H1 (cell line): ENCODE results near the gene ASB17. TPM values are rescaled to one million over a fixed set of nuclear protein-coding genes. Genes with fewer than 3 reads are reported as not detected.
"Not testable (repeated sequence)": the region's sequence is repeated elsewhere in the genome, so short reads cannot be mapped to it uniquely, and the experiment has no call there.

Experiments used
- CTCF ChIA-PET: fragments of 300-600 bp; sonication (Branson Sonifier 250); formaldehyde crosslinking; loops from one replicate; lab custom pipeline; 2021; ENCODE audit not compliant: partially characterized antibody; lab: Charles Lee
- POLR2A ChIA-PET: fragments of 300-600 bp; sonication (Branson Sonifier 250); formaldehyde crosslinking; loops from one replicate; lab custom pipeline; 2021; ENCODE audit warnings: inconsistent platforms; ENCODE audit not compliant: partially characterized antibody; lab: Charles Lee
- DNase-seq, 2 experiments: peaks; one replicate each; pipeline versions ENCODE4 v3.0.0 to v3.0.0-alpha.2; 2010 to 2022; ENCODE audit warnings: low spot score in 2 of 2, low read depth in 1 of 2, mixed read lengths in 1 of 2
- FAIRE-seq: peaks from 2 replicates; lab custom pipeline; 2011; peaks lifted over from hg19 to GRCh38; lab: Jason Lieb, UNC
- H2AFZ ChIP-seq: 2 replicates; pipeline ENCODE4 v1.8.1; 2012; ENCODE audit warnings: low read length, inconsistent platforms
- H2AK5ac ChIP-seq: 2 replicates; pipeline ENCODE4 v1.6.1; 2013; ENCODE audit warnings: low read depth, low read length
- H2BK120ac ChIP-seq: replicated peaks from 2 replicates; pipeline ENCODE3; 2013; ENCODE audit warnings: low read depth, low read length, inconsistent platforms
- H2BK12ac ChIP-seq: 2 replicates; pipeline ENCODE4 v1.6.1; 2013; ENCODE audit warnings: low read depth, low read length
- H2BK15ac ChIP-seq: 2 replicates; pipeline ENCODE4 v1.6.1; 2013; ENCODE audit warnings: low read length
- H2BK20ac ChIP-seq: 2 replicates; pipeline ENCODE4 v1.6.1; 2013; ENCODE audit warnings: low read length
- H2BK5ac ChIP-seq: 2 replicates; pipeline ENCODE4 v1.6.1; 2013; ENCODE audit warnings: low read depth, low read length
- H3K14ac ChIP-seq: 2 replicates; pipeline ENCODE4 v1.6.1; 2013; ENCODE audit warnings: inconsistent platforms; ENCODE audit not compliant: insufficient read length
- H3K18ac ChIP-seq: 2 replicates; pipeline ENCODE4 v1.6.1; 2013; ENCODE audit warnings: low read length; ENCODE audit errors: extremely low read depth
- H3K23ac ChIP-seq: 2 replicates; pipeline ENCODE4 v1.6.1; 2013; ENCODE audit warnings: inconsistent platforms; ENCODE audit not compliant: insufficient read length
- H3K23me2 ChIP-seq: 2 replicates; pipeline ENCODE4 v1.6.1; 2013; ENCODE audit warnings: low read depth, low read length
- H3K27ac ChIP-seq: 2 replicates; pipeline ENCODE4 v1.6.1; 2011; ENCODE audit warnings: low read depth, low read length, inconsistent platforms
- H3K27me3 ChIP-seq, 4 experiments: replicated peaks in 1 of 4; 1 replicate in 1 of 4; 2 replicates in 3 of 4; pipeline versions ENCODE4 v1.6.1 to v1.8.1; 2011 to 2013; ENCODE audit warnings: low read length in 3 of 4, mild to moderate bottlenecking in 3 of 4, inconsistent platforms in 2 of 4, mixed read lengths in 2 of 4, moderate library complexity in 1 of 4; ENCODE audit not compliant: control insufficient read depth in 3 of 4, insufficient read depth in 3 of 4; ENCODE audit errors: extremely low read depth in 1 of 4
- H3K36me3 ChIP-seq, 4 experiments: 2 replicates each; pipeline versions ENCODE4 v1.6.1 to v1.8.1; 2011 to 2013; ENCODE audit warnings: mild to moderate bottlenecking in 4 of 4, low read length in 3 of 4, moderate library complexity in 2 of 4, control low read depth in 1 of 4, inconsistent platforms in 1 of 4; ENCODE audit not compliant: insufficient read depth in 4 of 4, control insufficient read depth in 2 of 4
- H3K4ac ChIP-seq: replicated peaks from 2 replicates; pipeline ENCODE3; 2013; ENCODE audit warnings: low read length, low read depth, mixed read lengths, inconsistent platforms; ENCODE audit not compliant: insufficient read length
- H3K4me1 ChIP-seq, 4 experiments: replicated peaks in 1 of 4; 1 replicate in 1 of 4; 2 replicates in 3 of 4; pipeline versions ENCODE4 v1.6.1 to v1.8.1; 2011 to 2013; ENCODE audit warnings: low read length in 3 of 4, inconsistent platforms in 2 of 4, mixed read lengths in 1 of 4; ENCODE audit not compliant: insufficient read depth in 4 of 4, control insufficient read depth in 3 of 4
- H3K4me2 ChIP-seq, 2 experiments: 2 replicates each; pipeline versions ENCODE4 v1.6.1 to v1.8.1; 2011 to 2013; ENCODE audit warnings: low read depth in 2 of 2, low read length in 2 of 2, control low read depth in 1 of 2, inconsistent platforms in 1 of 2, mild to moderate bottlenecking in 1 of 2; ENCODE audit not compliant: insufficient read depth in 1 of 2
- H3K4me3 ChIP-seq, 4 experiments: fragments of 200-600, 300-600 bp in 1 of 4; sonication (generic), shearing (Covaris generic), sonication (Bioruptor Twin) in 1 of 4; 2 replicates each; pipeline versions ENCODE4 v1.5.1 to v1.8.1; 2011 to 2016; ENCODE audit warnings: low read length in 4 of 4, low read depth in 3 of 4, control low read depth in 2 of 4, inconsistent platforms in 2 of 4, mild to moderate bottlenecking in 2 of 4, mixed read lengths in 1 of 4, moderate library complexity in 1 of 4; ENCODE audit not compliant: insufficient read depth in 2 of 4; ENCODE audit errors: extremely low read depth in 1 of 4
- H3K56ac ChIP-seq: replicated peaks from 2 replicates; pipeline ENCODE3; 2013; ENCODE audit warnings: low read depth, mild to moderate bottlenecking, mixed read lengths, low read length, inconsistent platforms; ENCODE audit not compliant: insufficient read length
- H3K79me1 ChIP-seq: 2 replicates; pipeline ENCODE4 v1.6.1; 2013; ENCODE audit warnings: low read depth, low read length, control low read depth
- H3K79me2 ChIP-seq, 2 experiments: 2 replicates each; pipeline versions ENCODE4 v1.6.1 to v1.8.1; 2012 to 2013; ENCODE audit warnings: low read length in 2 of 2, mild to moderate bottlenecking in 2 of 2, inconsistent platforms in 1 of 2; ENCODE audit not compliant: insufficient read depth in 2 of 2, control insufficient read depth in 1 of 2
- H3K9ac ChIP-seq, 4 experiments: replicated peaks in 1 of 4; 1 replicate in 1 of 4; 2 replicates in 3 of 4; pipeline versions ENCODE4 v1.6.1 to v1.8.1; 2011 to 2013; ENCODE audit warnings: low read depth in 3 of 4, low read length in 3 of 4, control low read depth in 2 of 4, mild to moderate bottlenecking in 2 of 4, moderate library complexity in 2 of 4, inconsistent platforms in 1 of 4; ENCODE audit errors: extremely low read depth in 1 of 4
- H3K9me3 ChIP-seq, 2 experiments: 2 replicates each; pipeline versions ENCODE4 v1.6.1 to v1.8.1; 2012 to 2013; ENCODE audit warnings: mild to moderate bottlenecking in 2 of 2, moderate library complexity in 2 of 2, control low read depth in 1 of 2, inconsistent platforms in 1 of 2, low read depth in 1 of 2, low read length in 1 of 2, mixed read lengths in 1 of 2; ENCODE audit not compliant: insufficient read depth in 2 of 2
- H4K20me1 ChIP-seq, 2 experiments: replicated peaks in 1 of 2; 2 replicates each; pipeline versions ENCODE3 to v1.8.1; 2011 to 2013; ENCODE audit warnings: inconsistent platforms in 2 of 2, low read length in 2 of 2, mild to moderate bottlenecking in 1 of 2; ENCODE audit not compliant: insufficient read depth in 2 of 2, control insufficient read depth in 1 of 2
- H4K5ac ChIP-seq: 2 replicates; pipeline ENCODE4 v1.6.1; 2013; ENCODE audit warnings: low read length, low read depth, mixed read lengths, inconsistent platforms; ENCODE audit not compliant: insufficient read length
- H4K8ac ChIP-seq: 2 replicates; pipeline ENCODE4 v1.8.0; 2013; ENCODE audit warnings: mild to moderate bottlenecking, moderate library complexity, low read length, inconsistent platforms; ENCODE audit not compliant: insufficient read depth; ENCODE audit errors: extremely low read depth
- H4K91ac ChIP-seq: replicated peaks from 2 replicates; pipeline ENCODE3; 2013; ENCODE audit warnings: low read length, mixed read lengths, inconsistent platforms; ENCODE audit not compliant: insufficient read length
- WGBS, 2 experiments: shearing (Covaris generic) in 1 of 2; methylation state at CpG; one replicate each; pipeline versions ENCODE4 v1.1.6 to v1.1.7; 2013 to 2015; ENCODE audit warnings: low lambda C conversion rate in 2 of 2, mixed read lengths in 2 of 2, inconsistent platforms in 1 of 2, low coverage in 1 of 2, missing lambda C conversion rate in 1 of 2; ENCODE audit not compliant: insufficient replicate concordance in 2 of 2, insufficient coverage in 1 of 2, insufficient read length in 1 of 2; ENCODE audit errors: extremely low coverage in 1 of 2, missing lambda C conversion rate in 1 of 2; 5-methylcytosine and 5-hydroxymethylcytosine counted together
- polyA plus RNA-seq, 7 experiments: library from polyadenylated mRNA; depleted of rRNA in 3 of 7; stranded (reverse) in 5 of 7; unstranded in 2 of 7; fragments of >200 nt in 5 of 7; fragments of 200-250 nt in 2 of 7; gene quantifications; 1 replicate in 5 of 7; 2 replicates in 1 of 7; 4 replicates in 1 of 7; pipeline versions ENCODE4 v1.2.1 to v1.2.3, GENCODE V29; 2011 to 2013; ENCODE audit warnings: missing spikeins in 2 of 7, mixed read lengths in 2 of 7
- total RNA-seq: library from RNA; stranded (reverse); fragmentation: NEBNext Ultra II Directional; extraction: Animal tissue kit (Norgen Biotek cat#: 25700); gene quantifications from 2 replicates; pipeline ENCODE4 v1.2.1, GENCODE V29; 2021

ASB17 gene
- total and polyA plus RNA-seq, 2 of the 8 experiments (the other 6 are each of a cell fraction or from before 2014, with no cell fraction given), result not detected

GRCh38 chr1:75943037-75943436, 10.8 kb upstream of the ASB17 start:
- H2BK15ac ChIP-seq, DNase-seq, H3K14ac ChIP-seq, H3K9ac ChIP-seq, H3K18ac ChIP-seq, H4K20me1 ChIP-seq, H3K4ac ChIP-seq, H3K36me3 ChIP-seq, FAIRE-seq, H2AK5ac ChIP-seq, H3K56ac ChIP-seq, H2BK12ac ChIP-seq, H3K4me2 ChIP-seq, CTCF ChIA-PET, H3K4me1 ChIP-seq, H4K5ac ChIP-seq, POLR2A ChIA-PET, H3K79me2 ChIP-seq, H3K4me3 ChIP-seq, H4K91ac ChIP-seq, H2BK120ac ChIP-seq, H3K27me3 ChIP-seq, H3K79me1 ChIP-seq, H2BK5ac ChIP-seq, H3K23me2 ChIP-seq, H4K8ac ChIP-seq, H3K27ac ChIP-seq, H3K23ac ChIP-seq, H2BK20ac ChIP-seq, H3K9me3 ChIP-seq: not testable (repeated sequence)
- 79% methylated on average over 4 of the region's 4 CpGs; no CpG with 5 or more reads in 1 of the 2 experiments for WGBS, 2 experiments
- H2AFZ ChIP-seq, result peak overlapping the region; percentile 50; the same call in 1 of the 2 replicates
